ENCODE measurements around the gene NUTM1.

DNA sequence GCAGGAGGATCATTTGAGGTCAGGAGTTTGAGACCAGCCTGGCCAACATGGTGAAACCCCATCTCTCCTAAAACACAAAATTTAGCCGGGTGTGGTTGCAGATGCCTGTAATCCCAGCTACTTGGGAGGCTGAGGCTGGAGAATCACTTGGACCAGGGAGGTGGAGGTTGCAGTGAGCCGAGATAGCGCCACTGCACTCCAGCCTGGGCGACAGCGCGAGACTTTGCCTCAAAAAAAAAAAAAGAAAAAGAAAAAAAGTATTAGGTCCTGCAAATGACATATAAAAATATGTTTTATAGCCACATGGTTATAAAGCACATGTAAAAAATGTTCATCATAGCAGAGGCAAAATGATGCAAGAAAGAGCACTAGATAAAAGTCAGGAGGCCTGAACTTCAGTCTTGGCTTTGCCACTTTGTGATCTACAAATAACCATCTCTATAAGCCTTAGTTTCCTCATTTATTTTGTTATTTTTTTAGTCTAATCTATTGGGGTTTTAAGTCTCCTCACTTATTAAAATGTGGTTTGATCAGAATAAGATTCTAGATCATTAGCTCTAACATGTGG lies 10.5 kb upstream of the NUTM1 start:
- TF ChIP-seq TAF1 (IDR thresholded peaks at IDR 0.05; ENCODE audit: borderline replicate concordance, insufficient read depth, low read length), result no peak
- TF ChIP-seq, protein P1, sequence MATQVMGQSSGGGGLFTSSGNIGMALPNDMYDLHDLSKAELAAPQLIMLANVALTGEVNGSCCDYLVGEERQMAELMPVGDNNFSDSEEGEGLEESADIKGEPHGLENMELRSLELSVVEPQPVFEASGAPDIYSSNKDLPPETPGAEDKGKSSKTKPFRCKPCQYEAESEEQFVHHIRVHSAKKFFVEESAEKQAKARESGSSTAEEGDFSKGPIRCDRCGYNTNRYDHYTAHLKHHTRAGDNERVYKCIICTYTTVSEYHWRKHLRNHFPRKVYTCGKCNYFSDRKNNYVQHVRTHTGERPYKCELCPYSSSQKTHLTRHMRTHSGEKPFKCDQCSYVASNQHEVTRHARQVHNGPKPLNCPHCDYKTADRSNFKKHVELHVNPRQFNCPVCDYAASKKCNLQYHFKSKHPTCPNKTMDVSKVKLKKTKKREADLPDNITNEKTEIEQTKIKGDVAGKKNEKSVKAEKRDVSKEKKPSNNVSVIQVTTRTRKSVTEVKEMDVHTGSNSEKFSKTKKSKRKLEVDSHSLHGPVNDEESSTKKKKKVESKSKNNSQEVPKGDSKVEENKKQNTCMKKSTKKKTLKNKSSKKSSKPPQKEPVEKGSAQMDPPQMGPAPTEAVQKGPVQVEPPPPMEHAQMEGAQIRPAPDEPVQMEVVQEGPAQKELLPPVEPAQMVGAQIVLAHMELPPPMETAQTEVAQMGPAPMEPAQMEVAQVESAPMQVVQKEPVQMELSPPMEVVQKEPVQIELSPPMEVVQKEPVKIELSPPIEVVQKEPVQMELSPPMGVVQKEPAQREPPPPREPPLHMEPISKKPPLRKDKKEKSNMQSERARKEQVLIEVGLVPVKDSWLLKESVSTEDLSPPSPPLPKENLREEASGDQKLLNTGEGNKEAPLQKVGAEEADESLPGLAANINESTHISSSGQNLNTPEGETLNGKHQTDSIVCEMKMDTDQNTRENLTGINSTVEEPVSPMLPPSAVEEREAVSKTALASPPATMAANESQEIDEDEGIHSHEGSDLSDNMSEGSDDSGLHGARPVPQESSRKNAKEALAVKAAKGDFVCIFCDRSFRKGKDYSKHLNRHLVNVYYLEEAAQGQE (IDR thresholded peaks at IDR 0.05; ENCODE audit: insufficient read depth in 1 of 2, low read depth in 2 of 2, low read length in 2 of 2), result no peak
